T-helper 2 cell treated with Interferon-gamma antibody and Interleukin-4, amounts not matched to agents 5 μg/mL and 100 μg/mL, for 36 hours (primary cell): ENCODE data around the gene EPHA6.
"Not testable (repeated sequence)": the region's sequence is repeated elsewhere in the genome, so short reads cannot be mapped to it uniquely, and the experiment has no call there.

Experiments
- DNase-seq: peaks from one replicate; pipeline ENCODE4 v3.0.0; 2021; ENCODE audit warnings: low spot score
- H3K27ac Mint-ChIP-seq: one replicate; pipeline ENCODE4 v1.8.0; 2021; ENCODE audit warnings: mild to moderate bottlenecking, mixed read lengths
- H3K27me3 Mint-ChIP-seq: one replicate; pipeline ENCODE4 v1.8.0; 2021; ENCODE audit warnings: low read depth, mixed read lengths
- H3K36me3 Mint-ChIP-seq: one replicate; pipeline ENCODE4 v1.8.0; 2021; ENCODE audit warnings: low read depth, mixed read lengths
- H3K4me1 Mint-ChIP-seq: one replicate; pipeline ENCODE4 v1.8.0; 2021; ENCODE audit warnings: low read depth, mixed read lengths
- H3K4me3 Mint-ChIP-seq: one replicate; pipeline ENCODE4 v1.8.0; 2022; ENCODE audit warnings: mild to moderate bottlenecking, moderate library complexity, mixed read lengths
- H3K9me3 Mint-ChIP-seq: one replicate; pipeline ENCODE4 v1.8.0; 2021; ENCODE audit warnings: mixed read lengths

EPHA6 gene

GRCh38 chr3:97576221-97576620, 761.8 kb downstream of the EPHA6 start:
- DNase-seq = no peak
- H3K27ac Mint-ChIP-seq = no peak overlapping the region
- no peaks in the 10 kb centered on the region for H3K4me1 Mint-ChIP-seq
- H3K9me3 Mint-ChIP-seq = no peaks in the 10 kb centered on the region
- no peak overlapping the region for H3K4me3 Mint-ChIP-seq
- no peaks in the 10 kb centered on the region for H3K27me3 Mint-ChIP-seq
- no peaks in the 10 kb centered on the region for H3K36me3 Mint-ChIP-seq

GRCh38 chr3:97579365-97579764, 765.0 kb downstream of the EPHA6 start:
- H3K36me3 Mint-ChIP-seq = no peaks in the 10 kb centered on the region
- no peak for DNase-seq
- no peaks in the 10 kb centered on the region for H3K9me3 Mint-ChIP-seq
- H3K4me3 Mint-ChIP-seq = no peak overlapping the region
- no peaks in the 10 kb centered on the region for H3K4me1 Mint-ChIP-seq
- no peaks in the 10 kb centered on the region for H3K27me3 Mint-ChIP-seq
- H3K27ac Mint-ChIP-seq = no peak overlapping the region

- no peak overlapping the region for H3K4me3 Mint-ChIP-seq
- H3K4me1 Mint-ChIP-seq = no peaks in the 10 kb centered on the region
- H3K36me3 Mint-ChIP-seq = no peaks in the 10 kb centered on the region
- H3K27ac Mint-ChIP-seq = no peak overlapping the region
- no peaks in the 10 kb centered on the region for H3K27me3 Mint-ChIP-seq
- no peaks in the 10 kb centered on the region for H3K9me3 Mint-ChIP-seq
- no peak for DNase-seq
These were observed 796.2 kb downstream of the EPHA6 start for GRCh38 chr3:97610626-97611025.

- no peak for DNase-seq
- Mint-ChIP-seq H3K27ac (no peak overlapping the region), H3K4me1 (no peaks in the 10 kb centered on the region), H3K4me3 (no peak overlapping the region), H3K36me3 (no peaks in the 10 kb centered on the region), H3K27me3 (no peaks in the 10 kb centered on the region), H3K9me3 (no peaks in the 10 kb centered on the region)
These were observed 798.2 kb downstream of the EPHA6 start for GRCh38 chr3:97612632-97613031.

DNA sequence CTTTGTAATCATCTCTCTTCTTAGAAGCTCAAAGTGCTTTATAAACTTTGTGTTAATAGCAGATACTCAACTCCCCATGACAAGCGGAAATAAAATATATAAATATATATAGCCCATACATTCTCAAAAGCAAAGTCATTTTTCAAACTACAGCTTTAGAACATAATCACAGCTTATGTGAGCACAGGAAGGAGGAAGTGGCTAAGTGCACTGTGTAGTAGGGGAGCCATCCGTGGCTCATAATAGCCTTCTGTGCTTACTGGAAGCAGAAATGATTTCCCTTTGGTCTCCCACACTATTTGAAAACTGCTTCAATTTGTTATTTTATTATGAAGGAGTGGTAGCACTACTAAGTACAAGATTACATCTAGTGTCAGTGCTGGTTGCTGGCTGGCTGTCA, 798.7 kb downstream of the EPHA6 start:
- H3K27me3 Mint-ChIP-seq = no peaks in the 10 kb centered on the region
- no peak overlapping the region for H3K4me3 Mint-ChIP-seq
- H3K9me3 Mint-ChIP-seq = no peaks in the 10 kb centered on the region
- no peak for DNase-seq
- H3K4me1 Mint-ChIP-seq = no peaks in the 10 kb centered on the region
- H3K27ac Mint-ChIP-seq = no peak overlapping the region
- no peaks in the 10 kb centered on the region for H3K36me3 Mint-ChIP-seq

DNA sequence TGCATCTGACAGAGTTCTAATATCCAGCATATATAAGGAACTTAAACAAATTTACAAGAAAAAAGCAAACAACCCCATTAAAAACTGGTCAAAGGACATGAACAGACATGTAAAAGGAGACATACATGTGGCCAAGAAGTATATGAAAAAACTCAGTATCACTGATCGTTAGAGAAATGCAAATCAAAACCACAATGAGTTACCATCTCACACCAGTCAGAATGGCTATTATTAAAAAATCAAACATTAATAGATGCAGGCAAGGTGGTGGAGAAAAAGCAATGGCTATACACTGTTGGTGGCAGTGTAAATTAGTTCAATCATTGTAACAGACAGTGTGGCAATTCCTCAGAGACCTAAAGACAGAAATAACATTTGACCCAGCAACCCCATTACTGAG, 806.1 kb downstream of the EPHA6 start:
- H3K27me3 Mint-ChIP-seq, H3K27ac Mint-ChIP-seq, H3K4me3 Mint-ChIP-seq, DNase-seq, H3K9me3 Mint-ChIP-seq, H3K4me1 Mint-ChIP-seq, H3K36me3 Mint-ChIP-seq: not testable (repeated sequence)

GRCh38 chr3:97636465-97636864, 822.1 kb downstream of the EPHA6 start:
- no peaks in the 10 kb centered on the region for H3K27me3 Mint-ChIP-seq
- H3K36me3 Mint-ChIP-seq = no peaks in the 10 kb centered on the region
- no peak overlapping the region for H3K27ac Mint-ChIP-seq
- H3K9me3 Mint-ChIP-seq = no peaks in the 10 kb centered on the region
- no peak overlapping the region for H3K4me3 Mint-ChIP-seq
- H3K4me1 Mint-ChIP-seq = no peaks in the 10 kb centered on the region
- no peak for DNase-seq

GRCh38 chr3:97646932-97647331, 832.5 kb downstream of the EPHA6 start:
- no peak overlapping the region for H3K4me3 Mint-ChIP-seq
- no peak for DNase-seq
- no peak overlapping the region for H3K27ac Mint-ChIP-seq
- H3K36me3 Mint-ChIP-seq = no peaks in the 10 kb centered on the region
- no peaks in the 10 kb centered on the region for H3K27me3 Mint-ChIP-seq
- no peaks in the 10 kb centered on the region for H3K9me3 Mint-ChIP-seq
- no peaks in the 10 kb centered on the region for H3K4me1 Mint-ChIP-seq

DNA sequence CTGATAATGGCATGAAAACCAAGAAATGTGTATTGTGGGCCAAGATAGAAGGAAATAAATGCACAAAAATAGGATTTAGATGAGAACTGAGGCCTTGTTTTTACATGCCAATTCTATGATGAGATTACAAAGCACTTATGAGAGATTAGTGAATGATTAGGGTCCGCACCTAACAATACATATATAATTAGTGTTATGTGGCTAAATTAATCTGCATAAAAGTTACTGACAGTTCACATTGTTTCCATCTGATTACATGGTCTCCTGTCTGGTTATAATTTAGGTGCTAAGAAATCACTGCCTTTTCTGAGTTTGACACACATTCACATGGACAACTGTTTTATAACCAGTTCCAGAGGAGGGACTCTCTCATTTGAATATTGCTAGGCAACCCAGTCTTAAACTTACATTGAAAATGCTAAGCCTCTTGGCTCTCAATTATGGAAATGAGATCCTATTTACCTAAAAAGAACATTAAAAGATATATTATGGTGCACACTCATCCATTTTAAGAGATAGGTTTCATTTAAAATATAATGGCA, 833.1 kb downstream of the EPHA6 start:
- H3K9me3 Mint-ChIP-seq = no peaks in the 10 kb centered on the region

DNA sequence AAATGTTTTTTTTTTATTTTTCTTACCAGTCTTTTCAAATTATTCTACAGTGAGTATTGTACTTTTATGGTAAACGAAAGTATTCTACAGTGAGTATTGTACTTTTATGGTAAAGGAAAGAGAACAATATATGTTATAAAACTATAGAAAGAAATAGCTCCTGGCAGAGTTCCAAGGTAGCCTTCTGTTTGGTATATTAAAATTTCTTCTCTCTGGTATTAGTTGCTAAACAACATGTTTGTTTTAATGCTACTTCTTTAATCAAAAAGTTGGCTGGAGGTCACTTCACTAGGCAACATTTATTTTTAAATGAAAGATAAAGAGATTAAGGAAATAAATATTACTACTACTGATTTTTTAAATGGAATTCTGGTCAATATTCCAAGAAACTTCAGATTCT, 841.6 kb downstream of the EPHA6 start:
- no peak overlapping the region for H3K27ac Mint-ChIP-seq
- no peak for DNase-seq
- no peaks in the 10 kb centered on the region for H3K9me3 Mint-ChIP-seq
- H3K4me3 Mint-ChIP-seq = no peak overlapping the region
- no peaks in the 10 kb centered on the region for H3K27me3 Mint-ChIP-seq
- H3K4me1 Mint-ChIP-seq = no peaks in the 10 kb centered on the region
- H3K36me3 Mint-ChIP-seq = no peaks in the 10 kb centered on the region

More for the DNA sequence above, 833.1 kb downstream of the EPHA6 start:
- Mint-ChIP-seq H3K4me1 (no peaks in the 10 kb centered on the region), H3K36me3 (no peaks in the 10 kb centered on the region), H3K27ac (no peak overlapping the region), H3K4me3 (no peak overlapping the region), H3K27me3 (no peaks in the 10 kb centered on the region)
- no peak for DNase-seq

DNA sequence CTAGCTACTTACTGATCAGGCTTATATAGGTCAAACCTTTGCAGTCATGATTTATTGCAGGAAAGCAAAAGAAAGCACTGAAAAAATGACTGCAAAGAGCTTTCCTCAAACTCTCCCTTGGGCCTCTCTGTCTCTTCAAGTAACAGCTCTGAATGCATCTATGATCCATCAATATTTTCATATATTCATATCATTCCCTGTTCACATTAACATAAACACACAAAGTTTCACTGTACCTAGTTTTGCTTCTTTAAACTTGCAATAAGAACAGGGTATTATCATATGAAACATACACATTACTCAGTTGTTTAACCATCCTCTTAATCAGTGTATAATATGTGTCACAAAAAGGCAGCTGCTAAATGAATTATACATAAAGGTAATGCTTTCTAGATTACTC, 842.2 kb downstream of the EPHA6 start:
- DNase-seq = no peak
- Mint-ChIP-seq H3K27ac (no peak overlapping the region), H3K9me3 (no peaks in the 10 kb centered on the region), H3K36me3 (no peaks in the 10 kb centered on the region), H3K27me3 (no peaks in the 10 kb centered on the region), H3K4me1 (no peaks in the 10 kb centered on the region), H3K4me3 (no peak overlapping the region)

DNA sequence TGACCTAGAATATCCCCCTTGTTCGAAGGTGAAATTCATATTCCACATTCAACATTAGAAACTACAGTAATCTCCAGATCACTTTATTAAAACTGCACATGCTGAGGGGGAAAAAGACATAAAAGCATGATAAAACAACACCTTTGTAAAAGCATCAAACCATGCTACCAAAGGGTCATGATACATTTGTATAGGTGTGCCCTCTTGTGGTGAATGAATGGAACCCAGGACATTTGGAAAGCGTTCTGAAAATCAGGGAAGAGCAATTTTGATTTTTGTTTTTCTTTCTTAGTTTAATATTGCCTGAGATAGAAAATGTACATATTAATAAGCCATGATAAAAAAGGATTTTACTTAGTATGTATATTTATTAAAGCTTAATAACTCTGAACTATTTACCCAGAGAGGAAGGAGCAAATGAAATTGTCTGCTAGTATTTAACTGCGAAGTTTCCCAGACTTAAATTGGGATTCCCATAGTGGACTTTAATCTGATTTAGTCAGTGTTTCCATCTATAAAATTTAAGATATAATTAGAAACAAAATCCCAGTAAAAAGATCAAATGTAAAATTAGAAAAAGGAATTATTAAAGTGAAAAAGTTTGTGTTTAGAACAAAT, 844.4 kb downstream of the EPHA6 start:
- DNase-seq = no peak
- H3K27me3 Mint-ChIP-seq = no peaks in the 10 kb centered on the region
- no peak overlapping the region for H3K4me3 Mint-ChIP-seq
- no peak overlapping the region for H3K27ac Mint-ChIP-seq
- no peaks in the 10 kb centered on the region for H3K9me3 Mint-ChIP-seq
- H3K4me1 Mint-ChIP-seq = no peaks in the 10 kb centered on the region
- no peaks in the 10 kb centered on the region for H3K36me3 Mint-ChIP-seq

DNA sequence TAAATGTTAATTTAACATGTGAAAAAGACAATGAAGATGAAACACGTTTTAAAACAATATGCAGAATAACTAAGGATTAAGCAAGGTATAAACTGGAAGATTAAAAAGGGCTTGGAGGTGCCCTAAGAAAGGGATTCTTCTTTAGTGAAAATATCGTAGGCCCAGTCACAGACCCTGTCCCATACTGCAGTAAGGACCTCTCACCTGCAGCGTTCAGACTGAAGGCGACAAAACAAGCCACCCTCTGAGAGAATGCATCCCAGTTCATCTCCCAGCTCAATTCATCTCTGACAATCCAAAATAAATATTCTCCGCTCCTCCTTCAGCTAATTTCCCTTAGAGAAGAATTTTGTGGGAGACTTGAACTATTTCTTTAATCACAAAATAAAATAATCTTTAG, 847.9 kb downstream of the EPHA6 start:
- H3K27me3 Mint-ChIP-seq = no peaks in the 10 kb centered on the region
- no peaks in the 10 kb centered on the region for H3K9me3 Mint-ChIP-seq
- H3K36me3 Mint-ChIP-seq = no peaks in the 10 kb centered on the region
- H3K4me3 Mint-ChIP-seq = no peak overlapping the region
- H3K4me1 Mint-ChIP-seq = no peaks in the 10 kb centered on the region
- no peak for DNase-seq
- no peak overlapping the region for H3K27ac Mint-ChIP-seq

GRCh38 chr3:97662762-97663161, 848.4 kb downstream of the EPHA6 start:
- no peak for DNase-seq
- Mint-ChIP-seq H3K27me3 (no peaks in the 10 kb centered on the region), H3K4me3 (no peak overlapping the region), H3K4me1 (no peaks in the 10 kb centered on the region), H3K36me3 (no peaks in the 10 kb centered on the region), H3K27ac (no peak overlapping the region), H3K9me3 (no peaks in the 10 kb centered on the region)

DNA sequence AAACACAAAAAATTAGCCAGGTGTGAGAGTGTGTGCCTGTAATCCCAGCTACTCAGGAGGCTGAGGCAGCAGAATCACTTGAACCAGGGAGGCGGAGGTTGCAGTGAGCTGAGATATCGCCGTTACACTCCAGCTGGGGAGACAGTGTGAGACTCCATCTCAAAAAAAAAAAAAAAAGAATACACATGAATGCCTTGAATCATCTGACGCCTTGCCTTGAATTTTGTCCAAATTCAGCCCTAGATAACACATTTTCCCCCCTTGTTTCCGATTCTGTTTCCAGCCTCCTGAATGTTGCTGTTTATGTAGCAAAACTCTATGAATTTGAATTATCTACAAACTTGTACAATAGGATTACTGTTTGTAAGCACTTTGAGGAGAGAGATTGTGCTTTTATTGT, 851.5 kb downstream of the EPHA6 start:
- no peaks in the 10 kb centered on the region for H3K27me3 Mint-ChIP-seq
- no peaks in the 10 kb centered on the region for H3K4me1 Mint-ChIP-seq
- H3K27ac Mint-ChIP-seq = no peak overlapping the region
- no peak for DNase-seq
- H3K36me3 Mint-ChIP-seq = no peaks in the 10 kb centered on the region
- H3K4me3 Mint-ChIP-seq = no peak overlapping the region
- H3K9me3 Mint-ChIP-seq = no peaks in the 10 kb centered on the region
